Measurements from ENCODE around the gene IFT52. TPM values are rescaled to one million over a fixed set of nuclear protein-coding genes. Genes with fewer than 3 reads are reported as not detected.

The IFT52 gene
- total RNA-seq, 1 donor: 35.8 TPM

DNA sequence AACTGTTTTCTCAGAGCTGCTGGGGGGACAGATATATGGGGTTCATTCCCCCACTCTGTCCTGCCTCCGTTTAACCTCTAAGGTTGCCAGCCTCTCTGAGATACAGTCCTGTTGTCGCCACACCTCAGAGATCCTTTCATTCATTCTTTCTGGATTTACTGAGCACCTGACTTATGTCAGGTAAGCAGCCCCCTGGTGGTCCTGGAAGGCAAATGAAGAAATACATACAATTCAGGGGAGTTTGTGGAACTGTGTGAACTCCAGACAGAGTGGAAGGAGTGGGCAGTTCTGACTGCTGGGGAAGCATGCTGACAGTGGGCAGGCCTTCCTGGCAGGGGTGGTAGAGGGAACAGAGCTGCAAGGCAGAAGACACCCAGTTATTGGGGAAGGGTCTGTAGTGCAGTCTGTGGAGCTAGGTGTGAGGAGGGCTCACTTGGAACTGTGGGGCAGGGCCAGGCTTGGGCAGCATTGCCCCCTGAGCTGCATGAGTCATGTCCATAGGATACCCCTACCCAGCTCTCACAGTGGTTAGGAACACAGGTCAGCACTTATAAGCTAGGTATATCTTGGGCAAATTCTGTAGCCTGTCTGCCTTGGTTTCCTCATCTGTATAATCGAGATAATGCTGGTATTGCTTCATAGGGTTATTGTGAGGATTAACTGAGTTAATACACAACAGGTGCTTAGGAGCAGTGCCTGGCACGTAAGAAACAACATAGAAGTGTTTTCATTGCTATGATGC lies 44.7 kb upstream of the IFT52 start:
- TF ChIP-seq, protein P1, sequence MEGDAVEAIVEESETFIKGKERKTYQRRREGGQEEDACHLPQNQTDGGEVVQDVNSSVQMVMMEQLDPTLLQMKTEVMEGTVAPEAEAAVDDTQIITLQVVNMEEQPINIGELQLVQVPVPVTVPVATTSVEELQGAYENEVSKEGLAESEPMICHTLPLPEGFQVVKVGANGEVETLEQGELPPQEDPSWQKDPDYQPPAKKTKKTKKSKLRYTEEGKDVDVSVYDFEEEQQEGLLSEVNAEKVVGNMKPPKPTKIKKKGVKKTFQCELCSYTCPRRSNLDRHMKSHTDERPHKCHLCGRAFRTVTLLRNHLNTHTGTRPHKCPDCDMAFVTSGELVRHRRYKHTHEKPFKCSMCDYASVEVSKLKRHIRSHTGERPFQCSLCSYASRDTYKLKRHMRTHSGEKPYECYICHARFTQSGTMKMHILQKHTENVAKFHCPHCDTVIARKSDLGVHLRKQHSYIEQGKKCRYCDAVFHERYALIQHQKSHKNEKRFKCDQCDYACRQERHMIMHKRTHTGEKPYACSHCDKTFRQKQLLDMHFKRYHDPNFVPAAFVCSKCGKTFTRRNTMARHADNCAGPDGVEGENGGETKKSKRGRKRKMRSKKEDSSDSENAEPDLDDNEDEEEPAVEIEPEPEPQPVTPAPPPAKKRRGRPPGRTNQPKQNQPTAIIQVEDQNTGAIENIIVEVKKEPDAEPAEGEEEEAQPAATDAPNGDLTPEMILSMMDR (IDR thresholded peaks at IDR 0.05; ENCODE audit: insufficient read depth, low read depth, low read length): no peak
- no peak overlapping the region for H3K4me3 ChIP-seq (ENCODE audit: low read depth, low read length)
- DNase-seq (ENCODE audit: low read depth): no peak

DNA sequence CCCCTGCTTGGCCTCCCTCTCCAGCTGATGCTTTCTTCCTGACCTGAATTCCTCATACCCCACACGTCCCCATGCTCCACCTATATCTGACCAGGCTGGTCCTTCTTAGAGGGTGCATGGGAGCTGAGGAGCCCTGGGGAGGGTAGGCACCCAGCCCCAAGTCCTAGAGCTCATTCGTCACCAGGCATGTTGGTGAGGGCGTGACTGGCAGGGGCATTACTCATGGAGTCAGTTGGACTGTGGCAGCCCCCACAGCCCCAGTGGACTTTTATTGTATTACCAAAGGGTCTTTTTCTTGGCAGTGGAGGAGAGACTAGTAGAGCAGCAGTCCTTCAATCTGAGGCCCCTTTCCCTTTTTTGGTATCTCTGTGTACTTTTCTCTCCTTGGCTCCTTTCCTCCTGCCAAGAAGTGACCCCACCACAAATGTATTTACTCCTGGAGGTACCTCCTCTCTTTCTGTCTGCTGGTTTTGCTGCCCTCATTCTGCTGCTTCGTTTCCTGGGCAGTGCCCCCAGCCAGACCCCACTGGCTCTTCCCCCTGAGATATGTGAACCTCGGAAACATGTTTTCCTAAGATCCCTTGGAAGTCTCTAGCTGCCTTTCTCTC lies 42.4 kb upstream of the IFT52 start:
- no peak for DNase-seq (ENCODE audit: low read depth)
- TF ChIP-seq, protein P1 (IDR thresholded peaks at IDR 0.05; ENCODE audit: insufficient read depth, low read depth, low read length): no peak
- no peak overlapping the region for H3K4me3 ChIP-seq (ENCODE audit: low read depth, low read length)

DNA sequence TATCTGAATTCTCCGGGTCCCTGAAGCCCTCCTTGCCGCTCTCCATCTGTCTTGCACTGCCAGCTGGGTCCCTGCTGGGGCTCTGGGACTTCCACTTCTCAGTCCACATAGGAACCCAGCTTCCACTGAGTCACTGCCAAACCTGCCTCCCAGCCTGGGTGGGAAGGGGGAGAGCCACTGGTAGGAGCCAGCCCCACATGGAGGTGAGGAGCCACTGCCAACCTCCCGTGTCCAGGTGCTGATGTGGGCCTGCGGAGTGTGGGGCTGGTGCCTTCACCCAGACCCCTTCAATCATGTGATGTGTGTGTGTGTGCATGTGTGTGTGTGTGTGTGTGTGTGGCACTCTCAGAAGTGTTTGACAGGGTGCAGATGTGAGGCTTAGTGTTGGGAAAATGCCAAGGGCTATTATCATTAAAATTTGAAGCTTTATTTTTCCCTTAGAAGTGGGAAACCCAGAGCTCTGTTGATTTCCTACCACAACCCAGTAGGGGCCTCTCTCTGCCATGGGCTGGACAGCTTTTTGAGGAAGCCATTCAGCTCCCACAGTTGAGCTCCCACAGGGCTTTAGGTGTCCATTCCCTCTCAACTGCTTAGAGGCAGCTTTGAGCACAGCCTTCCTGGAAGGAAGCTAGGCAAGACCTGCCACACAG lies 41.2 kb upstream of the IFT52 start:
- TF ChIP-seq, protein P1 (IDR thresholded peaks at IDR 0.05; ENCODE audit: insufficient read depth, low read depth, low read length): no peak
- DNase-seq (ENCODE audit: low read depth): no peak
- H3K4me3 ChIP-seq (ENCODE audit: low read depth, low read length): no peak overlapping the region

DNA sequence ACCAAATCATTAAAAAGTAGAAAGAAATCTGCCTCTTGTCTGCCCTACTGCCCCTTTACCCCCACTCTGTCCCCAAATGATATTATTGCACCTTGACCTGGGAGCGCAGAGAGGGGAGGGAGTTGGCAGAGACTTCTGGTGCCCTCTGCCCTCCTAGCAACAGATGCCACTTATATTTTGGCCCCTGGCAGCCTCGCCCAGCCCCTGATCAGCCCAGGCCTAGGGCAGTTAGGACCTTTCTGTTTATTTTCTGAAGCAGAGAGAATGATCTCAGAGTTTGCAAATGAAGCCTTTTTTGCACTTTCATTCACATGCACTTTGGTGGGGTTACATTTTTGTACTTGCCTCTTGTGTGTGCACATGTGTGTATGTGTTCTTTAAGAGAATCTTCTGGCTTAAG lies 40.3 kb upstream of the IFT52 start:
- no peak overlapping the region for H3K4me3 ChIP-seq (ENCODE audit: low read depth, low read length)
- TF ChIP-seq, protein P1 (IDR thresholded peaks at IDR 0.05; ENCODE audit: insufficient read depth, low read depth, low read length): no peak
- no peak for DNase-seq (ENCODE audit: low read depth)

DNA sequence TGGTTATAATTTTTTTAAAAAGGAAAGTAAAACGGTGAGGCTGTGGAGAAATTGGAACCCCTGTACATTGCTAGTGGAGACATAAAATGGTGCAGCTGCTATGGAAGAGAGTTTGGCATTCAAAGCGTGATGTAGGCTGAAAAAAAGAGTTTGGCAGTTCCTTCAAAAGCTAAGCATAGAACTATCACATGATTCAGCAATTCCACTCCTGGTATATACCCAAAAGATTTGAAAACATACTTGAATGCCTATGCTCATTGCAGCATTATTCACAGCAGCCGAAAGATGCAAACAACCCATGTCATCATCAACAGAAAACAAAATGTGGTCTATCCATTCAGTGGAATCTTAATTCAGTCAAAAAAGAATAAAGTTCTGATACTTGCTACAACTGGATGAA lies 36.4 kb upstream of the IFT52 start:
- TF ChIP-seq, protein P1 (IDR thresholded peaks at IDR 0.05; ENCODE audit: insufficient read depth, low read depth, low read length): no peak
- no peak for DNase-seq (ENCODE audit: low read depth)
- H3K4me3 ChIP-seq (ENCODE audit: low read depth, low read length): no peak overlapping the region

DNA sequence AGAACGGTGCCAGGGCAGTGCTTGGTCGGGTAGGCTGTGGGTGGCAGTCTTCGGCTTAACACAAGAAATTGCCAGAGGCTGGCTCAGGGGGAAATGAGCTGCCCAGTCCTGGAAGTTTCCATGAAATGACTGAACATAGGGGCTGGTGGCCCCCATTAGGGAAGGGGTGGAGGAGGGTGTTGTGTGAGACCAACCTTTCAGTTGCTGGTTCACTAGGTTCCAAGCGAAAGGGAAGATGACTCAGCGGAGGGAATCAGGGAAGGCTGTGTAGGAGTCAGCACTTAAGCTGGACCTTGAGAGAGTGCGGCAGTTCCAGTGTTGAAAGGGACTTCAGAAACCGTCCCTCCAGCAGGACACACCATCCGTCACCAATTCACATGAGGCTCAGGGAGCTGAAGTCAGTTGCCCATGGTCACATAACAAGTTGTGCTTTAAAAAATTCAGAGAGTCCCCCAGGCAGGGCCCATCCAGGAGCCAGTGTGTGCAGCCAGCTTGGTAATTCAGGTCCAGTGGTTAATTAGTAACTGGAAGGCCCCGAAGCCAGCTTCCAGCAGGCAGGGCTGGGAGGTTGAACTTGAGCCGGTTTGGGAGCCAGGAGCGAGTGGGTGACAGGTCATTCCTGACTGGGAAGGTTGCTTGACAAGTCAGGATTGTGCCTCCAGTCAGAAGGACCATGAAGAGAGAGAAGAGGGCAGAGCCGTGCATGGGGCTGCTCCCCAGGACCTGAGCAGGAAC lies 32.2 kb upstream of the IFT52 start, which contains the start of gene SGK2:
Gene SGK2, plus strand, starts transcription at position 616 of the 735 bp plus-strand sequence. CDS start 7,469 bp downstream, outside the sequence.
- no peak for DNase-seq (ENCODE audit: low read depth)
- TF ChIP-seq, protein P1 (IDR thresholded peaks at IDR 0.05; ENCODE audit: insufficient read depth, low read depth, low read length): no peak
- H3K4me3 ChIP-seq (ENCODE audit: low read depth, low read length): no peak within 1 kb of the TSS
